Suppressor macrophage treated with lipopolysaccharide for 1 hour (primary cell): ENCODE data around the gene OGN.
A peak's percentile ranks its signal among the peaks of the same experiment; 100 is the strongest.

Experiments used
- DNase-seq, 3 donors: peaks; one replicate each; pipeline ENCODE4 v3.0.0-alpha.2; 2020 to 2022

The OGN gene, protein sequence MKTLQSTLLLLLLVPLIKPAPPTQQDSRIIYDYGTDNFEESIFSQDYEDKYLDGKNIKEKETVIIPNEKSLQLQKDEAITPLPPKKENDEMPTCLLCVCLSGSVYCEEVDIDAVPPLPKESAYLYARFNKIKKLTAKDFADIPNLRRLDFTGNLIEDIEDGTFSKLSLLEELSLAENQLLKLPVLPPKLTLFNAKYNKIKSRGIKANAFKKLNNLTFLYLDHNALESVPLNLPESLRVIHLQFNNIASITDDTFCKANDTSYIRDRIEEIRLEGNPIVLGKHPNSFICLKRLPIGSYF

DNA sequence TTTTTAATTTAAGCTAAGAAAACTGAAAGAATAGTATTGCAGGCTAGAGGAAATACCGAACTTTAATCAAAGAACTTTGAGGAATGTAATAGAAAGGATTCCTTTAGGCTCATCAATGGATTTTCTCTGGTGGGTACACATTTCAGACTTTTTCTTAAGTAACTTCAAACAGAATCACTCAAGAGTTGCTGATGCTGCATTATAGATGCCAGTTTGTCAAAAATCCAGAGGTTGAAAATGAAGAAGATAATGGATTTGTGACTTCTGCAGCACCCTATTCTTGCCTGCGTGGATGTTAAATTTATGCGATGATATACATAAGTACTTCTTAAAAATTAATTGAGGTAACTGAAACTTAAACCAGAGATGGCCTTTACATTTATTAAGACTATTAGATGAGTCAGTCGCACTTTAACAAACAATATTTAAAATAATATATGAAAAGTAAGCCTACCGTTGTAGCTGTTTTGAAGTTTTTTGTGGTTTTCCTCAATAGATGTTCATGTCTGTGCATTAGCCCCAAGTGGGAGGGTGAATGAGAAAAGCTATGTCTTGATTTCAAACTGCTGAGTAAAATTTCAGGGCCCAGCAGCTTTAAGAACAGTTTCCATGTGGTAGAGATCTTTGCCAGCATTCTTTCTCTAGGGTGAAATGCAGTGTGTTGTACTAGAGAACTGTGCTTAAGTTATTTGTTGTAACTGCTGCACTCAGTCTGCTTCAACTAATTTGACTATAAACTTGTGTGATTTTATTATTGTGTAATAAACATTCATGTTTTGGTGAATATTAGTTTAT, at the start of gene OGN:
TSS of gene OGN (minus strand) at position 537 of the 795 bp plus-strand sequence. CDS start 1,171 bp downstream, outside the sequence.
- no peak for DNase-seq

DNA sequence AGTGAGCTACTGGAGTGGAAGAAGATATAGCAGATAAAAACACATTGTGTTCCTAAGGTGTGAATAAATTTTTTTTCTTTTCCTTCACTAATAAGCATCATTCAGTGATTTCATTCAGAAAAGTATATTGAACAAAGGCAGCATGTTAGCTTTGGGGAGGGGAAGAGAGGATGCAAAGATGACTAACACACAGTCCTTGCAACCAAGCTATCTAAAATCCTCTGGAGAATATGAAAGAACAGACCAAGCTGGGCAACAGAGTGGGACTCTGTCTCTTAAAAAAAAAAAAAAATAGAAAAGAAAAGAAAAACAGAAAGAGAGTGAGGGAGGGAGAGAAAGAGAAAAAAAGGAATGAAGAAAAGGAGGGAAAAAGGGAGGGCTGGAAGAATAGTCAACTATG, 42.2 kb upstream of the OGN start:
- no peak for DNase-seq

DNA sequence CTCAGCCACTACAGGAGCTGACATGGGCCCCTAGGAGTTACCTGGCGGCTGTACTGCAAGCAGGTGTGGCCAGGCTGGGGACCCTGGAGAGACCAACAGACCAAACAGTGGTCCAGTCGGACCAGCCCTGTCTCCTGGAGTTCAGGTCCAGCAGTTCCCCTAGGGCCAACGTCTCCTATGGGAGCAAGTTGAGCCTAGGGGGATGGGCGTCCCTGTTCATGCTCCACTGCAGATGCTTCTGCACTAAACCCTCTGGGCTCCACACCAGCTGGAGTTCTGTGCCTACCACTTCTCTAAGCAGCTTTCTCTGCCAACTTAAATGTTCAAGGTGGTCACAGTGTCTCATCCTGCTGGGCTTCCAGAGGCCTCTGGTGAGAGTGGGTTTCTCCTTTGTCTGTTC, 40.5 kb upstream of the OGN start:
- DNase-seq, result no peak

DNA sequence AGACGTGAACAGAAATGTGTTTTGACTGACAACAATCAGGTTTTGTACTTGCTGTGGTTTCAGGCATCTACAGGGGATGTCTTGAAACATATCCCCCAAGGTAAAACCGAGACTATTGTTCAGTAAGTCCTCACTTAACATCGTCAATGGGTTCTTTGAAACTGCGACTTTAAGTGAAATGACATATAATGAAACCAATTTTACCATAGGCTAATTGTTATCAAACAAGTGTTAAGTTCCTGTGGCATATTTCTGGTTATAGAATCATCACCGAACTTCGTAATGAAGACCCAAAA, 36.3 kb upstream of the OGN start:
- no peak for DNase-seq

DNA sequence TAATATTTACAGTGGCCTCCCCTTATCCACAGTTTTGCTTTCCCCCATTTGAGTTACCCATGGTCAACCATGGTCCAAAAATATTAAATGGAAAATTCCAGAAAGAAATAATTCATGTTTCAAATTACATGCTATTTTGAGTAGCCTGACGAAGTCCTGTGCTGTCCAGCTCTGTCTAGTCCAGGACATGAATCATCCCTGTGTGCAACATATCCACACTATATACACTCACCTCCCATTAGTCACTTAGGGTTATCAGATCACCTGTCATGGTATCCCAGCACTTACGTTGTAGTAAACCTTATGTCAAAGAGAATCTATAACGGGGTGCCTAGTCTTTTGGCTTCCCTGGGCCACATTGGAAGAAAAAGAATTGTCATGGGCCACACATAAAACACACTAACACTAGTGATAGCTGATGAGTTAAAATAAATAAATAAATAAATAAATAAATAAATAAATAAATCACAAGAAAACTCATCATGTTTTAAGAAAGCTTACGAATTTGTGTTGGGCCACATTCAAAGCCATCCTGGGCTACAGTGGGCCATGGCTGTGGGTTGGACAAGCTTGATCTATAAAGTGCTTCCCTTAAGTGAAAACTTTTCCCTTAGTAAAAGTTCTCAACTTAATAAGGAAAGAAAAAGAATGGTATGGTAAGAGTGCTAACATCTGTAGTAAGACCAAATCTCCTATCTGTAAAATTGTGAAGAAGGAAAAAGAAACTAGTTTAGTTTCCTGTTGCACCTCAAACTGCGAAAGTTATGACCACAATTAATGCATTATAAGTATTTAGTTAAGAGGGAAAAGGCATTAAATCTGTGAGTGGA, 35.8 kb upstream of the OGN start:
- DNase-seq, result no peak

DNA sequence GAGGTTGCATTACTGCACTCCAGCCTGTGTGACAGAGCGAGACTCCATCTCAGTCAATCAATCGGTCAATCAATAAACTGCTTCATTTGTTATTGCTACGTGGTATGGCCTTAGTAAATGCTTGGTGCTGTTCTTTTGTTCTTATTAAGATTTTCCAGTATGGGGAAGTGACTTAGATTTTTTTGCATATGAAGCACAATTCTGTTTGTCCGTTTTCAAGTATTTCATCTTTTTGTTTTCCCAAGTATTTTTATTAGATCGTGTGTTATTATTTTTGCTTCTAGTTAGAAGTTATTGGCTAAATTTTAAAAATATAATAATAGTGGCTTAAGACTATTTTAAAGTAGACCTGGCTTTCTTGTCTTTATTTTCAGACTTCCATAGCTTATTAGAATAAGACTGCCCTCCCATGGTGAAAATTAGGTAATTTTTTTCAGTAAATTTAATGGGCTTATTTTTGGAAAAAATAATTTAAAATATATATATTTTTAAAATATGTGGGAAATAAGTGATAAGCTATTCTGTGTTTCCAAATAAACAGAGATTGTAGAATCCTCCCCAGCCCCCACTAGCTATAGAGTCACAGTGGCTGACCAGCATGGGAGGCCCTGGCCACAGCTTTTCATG, 34.6 kb upstream of the OGN start:
- DNase-seq, result peak; percentile 22 to 58 (median 49)

DNA sequence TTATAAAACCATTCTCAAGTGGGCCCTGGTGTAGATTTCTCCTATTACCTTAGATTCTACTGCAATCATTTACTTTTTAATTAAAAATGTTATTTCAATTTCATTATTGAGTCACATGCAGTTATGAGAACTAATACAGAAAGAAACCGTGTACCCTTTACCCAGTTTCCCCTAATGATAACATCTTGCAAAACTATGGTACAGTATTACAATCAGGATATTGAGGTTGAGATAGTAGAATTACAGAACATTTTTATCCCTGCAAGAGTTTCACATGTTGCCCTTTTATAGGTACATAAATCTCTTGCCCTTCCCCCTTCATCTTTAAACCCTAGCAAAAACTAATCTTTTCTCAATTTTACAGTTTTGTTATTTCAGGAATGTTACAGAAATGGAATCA, 30.9 kb upstream of the OGN start:
- DNase-seq, result no peak

DNA sequence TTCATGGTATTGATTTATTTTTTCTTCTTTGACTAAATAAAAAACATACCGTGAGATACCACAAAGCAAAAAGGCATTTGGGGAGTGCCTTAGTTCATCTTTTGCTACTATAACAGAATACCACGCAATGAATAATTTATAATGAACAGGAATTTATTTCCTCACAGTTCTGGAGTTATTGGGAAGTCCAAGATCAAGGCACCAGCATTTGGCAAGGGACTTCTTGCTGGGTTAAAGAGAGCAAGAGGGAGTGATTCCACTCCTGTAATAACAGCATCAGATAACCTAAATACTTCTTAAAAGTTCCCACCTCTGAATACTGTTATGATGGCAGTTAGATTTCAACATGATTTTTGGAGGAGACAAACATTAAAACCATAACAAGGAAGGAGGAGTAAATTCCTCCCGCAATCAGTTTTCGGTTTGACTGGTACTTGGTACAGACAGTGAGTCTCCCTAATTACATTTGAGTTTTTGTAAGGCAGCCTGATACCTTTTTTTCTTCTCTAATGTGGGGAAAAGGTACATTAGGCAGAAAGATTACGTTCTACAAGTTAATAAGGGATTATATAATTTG, 28.7 kb upstream of the OGN start:
- DNase-seq, result no peak

DNA sequence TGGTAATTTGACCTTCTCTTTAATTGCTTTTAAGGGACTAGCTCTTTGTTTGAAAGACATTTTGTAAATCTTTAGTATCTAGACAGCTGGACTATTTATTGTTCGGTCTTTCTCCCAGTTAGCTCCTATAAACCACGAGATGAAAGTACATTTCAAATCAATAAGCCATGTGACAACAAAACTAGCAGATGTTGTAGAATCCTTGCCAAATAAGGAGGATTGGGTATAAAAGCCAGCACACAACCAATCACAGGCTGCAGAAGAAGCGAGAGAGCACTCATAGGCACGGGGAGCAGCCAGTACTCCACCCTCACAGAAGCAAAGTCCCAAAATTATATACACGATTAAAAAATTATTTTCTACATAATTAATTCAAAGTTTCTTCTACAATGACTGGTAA, 28.0 kb upstream of the OGN start:
- no peak for DNase-seq

DNA sequence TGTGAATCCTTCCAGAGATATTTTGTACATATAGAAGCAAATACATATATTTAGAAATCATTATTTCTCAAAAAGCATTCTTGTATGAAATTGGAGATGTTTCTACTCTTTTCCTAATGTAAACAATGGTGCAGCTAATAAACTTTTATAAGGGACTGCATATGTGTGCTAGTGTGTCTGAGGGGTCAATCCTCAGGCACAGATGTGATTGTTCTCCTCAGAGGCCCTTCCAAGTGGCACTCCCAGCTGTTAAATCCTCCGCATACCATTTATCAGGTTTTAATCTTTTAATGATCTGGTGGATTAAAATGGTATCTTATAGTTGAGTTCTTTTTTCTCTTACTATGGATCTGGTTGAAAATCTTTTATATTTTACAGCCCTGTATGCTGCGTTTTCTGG, 25.5 kb upstream of the OGN start:
- no peak for DNase-seq

DNA sequence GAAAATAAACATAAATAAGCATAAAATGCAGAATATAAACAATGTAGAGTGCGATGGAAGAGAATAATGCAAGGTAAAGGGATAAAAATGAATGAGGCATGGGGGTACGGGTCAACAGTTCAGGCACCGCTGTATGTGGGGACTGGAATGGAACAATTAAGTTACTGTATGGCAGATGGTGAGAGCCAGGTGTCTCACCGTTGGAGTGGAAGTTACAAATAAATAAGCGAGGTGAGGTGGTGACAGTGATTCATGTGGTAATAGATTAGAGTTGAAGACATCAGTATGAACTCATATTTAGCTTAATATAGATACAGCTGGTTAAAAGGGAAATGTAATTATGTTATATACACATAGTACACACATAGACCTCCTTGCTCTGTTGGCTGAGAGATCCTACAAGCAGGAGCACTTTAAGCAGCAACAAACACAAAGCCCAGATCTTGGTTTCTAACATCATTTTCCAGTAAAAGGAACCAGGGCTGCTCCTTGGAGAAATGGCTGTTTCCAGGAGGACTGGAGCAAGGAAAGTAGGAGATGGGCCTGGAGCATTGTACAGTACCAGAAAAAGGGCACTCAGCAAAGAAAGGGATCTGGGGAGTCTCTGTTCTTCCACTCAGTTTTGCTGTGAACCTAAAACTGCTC, 22.2 kb upstream of the OGN start:
- DNase-seq, result no peak

DNA sequence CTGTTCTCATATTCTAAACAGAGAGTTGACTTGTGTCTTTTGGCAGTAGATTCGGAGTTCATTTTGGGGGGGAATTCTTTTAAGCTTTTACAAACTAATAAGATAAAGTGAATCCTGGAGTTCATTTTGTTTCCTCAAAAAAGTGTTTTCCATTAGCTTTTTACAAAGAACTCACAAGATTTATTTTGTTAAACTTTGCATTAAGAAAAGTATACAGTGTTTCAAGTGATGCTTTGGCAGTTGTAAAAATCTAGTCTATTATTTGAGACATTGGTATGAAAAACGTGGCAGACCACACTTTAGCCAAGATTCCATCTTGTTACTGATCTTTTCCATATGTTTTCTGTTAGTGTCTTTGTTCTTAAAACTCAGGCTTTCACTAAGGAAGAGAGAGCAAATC, 21.1 kb upstream of the OGN start:
- DNase-seq, result no peak

DNA sequence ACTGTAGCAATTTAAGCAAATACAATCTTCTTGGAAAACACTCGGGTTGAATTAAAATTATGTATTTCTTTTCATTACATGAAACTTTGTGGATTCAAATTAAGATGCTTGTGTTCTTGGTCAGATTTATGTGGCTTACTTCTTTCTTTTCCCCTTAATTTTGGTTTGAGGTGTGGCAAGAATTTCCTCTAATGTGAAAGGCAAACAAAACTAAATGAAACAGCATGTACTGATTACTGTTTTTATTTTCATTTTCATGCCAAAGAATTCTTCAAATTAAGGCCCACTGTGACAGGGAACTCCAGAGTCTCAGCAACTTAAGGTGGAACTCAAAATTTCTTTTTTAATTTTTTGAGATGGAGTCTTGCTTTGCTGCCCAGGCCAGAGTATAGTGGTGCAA, 20.0 kb upstream of the OGN start, which contains the start of gene OMD:
TSS of gene OMD (minus strand) at position 132 of the 400 bp plus-strand sequence. CDS start 6,913 bp downstream, outside the sequence.
- no peak for DNase-seq

DNA sequence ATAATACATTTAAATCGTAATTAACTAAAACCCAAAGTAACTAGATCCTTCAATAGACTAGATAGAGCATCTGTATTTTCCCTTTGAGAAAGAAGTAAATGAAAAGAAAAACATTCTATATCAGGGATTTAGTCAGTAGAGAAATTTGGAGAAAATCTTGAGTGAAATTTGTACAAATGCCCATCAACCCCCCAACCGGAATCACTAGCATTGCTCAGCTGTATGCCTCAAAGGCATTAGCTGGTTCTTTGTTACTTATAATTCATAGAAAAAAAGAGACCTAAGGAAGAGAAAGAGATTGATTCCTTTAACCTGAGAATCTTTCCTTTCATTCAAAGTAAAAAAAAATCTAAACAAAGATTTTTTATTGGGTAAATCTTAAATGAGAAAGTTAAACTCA, 19.2 kb upstream of the OGN start:
- DNase-seq, result no peak

DNA sequence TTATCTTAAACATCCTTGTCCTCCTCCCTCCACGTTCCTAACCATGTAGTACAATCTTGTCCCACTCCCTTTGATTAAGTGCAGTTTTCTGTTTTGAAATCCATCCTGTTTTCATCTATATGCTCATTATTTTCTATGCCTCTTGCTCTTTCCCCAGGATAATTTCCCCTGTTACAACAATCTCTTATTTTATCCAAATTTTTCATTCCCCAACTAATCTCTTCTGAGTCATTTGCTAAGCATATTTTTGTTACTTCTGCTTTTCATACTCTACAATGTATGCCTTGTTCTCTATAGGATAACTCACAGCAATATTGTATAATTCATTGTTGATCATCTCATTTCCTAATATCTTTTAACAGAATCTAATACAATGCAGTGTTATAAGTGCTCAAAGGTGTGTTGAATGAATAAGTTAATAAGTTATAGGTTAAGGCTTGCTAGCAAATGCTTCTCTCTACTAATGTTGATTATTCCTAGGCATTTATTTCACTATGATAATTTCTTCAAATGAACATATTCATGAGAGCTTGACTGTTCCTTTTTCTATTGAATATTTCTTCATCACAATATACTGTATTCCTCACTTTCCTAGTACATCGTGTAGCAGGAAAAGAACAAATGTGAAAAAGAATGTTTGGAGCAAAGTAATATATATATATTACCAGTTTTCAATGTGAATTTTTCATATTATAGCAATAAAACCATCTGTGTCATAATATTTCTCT, 18.4 kb upstream of the OGN start:
- peak; percentile 14 to 67 (median 62) for DNase-seq

DNA sequence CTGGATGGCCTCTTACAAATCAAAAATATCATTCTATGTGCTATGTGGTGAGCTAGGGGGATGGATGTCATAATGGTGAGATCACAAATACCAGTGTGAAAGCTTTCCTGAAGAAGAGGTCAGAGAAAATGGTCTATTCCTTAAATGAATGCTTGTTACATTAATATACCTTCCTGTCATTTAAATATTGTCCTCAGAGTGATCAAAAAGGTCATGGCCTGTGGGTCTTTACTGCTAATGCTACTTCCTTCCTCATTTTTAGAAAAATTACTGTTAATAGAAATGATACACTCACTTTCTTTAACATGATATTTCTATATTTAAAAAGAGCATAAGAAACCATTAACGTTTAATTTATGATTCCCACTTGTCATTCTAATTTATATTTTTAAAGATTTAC, 10.2 kb upstream of the OGN start:
- peak in 1 of 3 donors; percentile 12 for DNase-seq

DNA sequence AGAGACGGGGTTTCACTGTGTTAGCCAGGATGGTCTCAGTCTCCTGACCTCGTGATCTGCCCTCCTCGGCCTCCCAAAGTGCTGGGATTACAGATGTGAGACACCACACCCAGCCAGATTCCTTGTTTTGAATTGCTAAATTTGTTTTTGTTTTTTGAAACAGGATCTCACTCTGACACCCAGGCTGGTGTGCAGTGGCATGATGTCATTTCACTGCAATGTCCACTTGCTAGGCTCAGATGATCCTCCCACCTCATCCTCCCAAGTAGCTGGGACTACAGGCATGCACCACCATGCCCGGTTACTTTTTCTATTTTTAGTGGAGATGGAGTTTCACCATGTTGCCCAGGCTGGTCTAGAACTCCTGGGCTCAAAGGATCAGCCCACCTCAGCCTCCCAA, 6.8 kb upstream of the OGN start:
- DNase-seq, result peak; percentile 13 to 26 (median 22)

DNA sequence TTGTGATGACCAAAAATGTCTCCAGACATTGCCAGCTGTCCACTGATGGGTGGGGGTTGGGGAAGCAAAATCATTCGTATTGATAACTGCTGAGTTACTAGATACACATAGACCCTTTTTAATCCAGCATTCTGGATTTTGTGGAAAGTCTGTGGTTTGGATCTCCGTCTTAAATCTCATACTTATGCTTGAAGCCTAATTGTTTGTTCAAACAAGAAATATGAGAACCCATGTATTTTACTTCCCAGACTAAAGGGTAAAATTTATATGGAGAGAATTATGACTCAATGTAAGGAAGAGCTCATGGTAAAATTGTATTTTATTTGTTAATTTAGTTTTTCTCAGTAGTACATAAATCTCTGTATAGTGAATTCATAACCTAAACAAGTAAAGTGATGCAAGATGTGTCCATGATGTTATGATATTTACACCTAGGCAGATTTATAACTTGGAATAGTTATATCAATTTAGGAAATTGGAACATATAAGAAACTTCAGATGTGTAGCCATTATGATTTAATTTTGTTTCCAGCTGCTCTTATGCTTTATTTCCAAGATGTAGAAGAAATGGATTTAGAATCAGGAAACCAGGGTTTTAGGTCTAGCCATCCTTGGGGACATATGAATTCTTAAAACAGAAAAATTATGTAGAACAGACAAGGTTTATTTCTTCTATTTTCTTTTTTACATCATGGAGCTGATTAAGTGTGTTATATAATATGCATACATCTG, 4.5 kb upstream of the OGN start:
- DNase-seq, result no peak

DNA sequence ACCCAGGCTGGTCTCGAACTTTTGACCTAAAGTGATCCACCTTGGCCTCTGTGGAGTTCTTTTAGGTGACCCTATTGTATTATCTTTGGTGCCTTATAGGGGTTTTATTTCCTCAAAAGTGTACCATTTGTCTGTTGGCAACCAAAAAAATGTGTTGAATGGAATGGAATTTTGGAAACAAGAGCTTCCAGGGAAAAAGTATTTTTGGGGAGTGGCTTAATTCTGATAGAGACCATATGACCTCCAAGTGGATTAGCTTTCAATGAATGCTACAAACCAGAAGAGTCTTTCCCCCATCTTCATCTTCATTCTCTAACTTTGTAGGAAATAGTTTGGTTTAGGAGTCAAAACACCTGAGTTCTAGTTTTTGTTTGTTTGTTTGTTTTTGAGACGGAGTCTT, 3.4 kb upstream of the OGN start:
- DNase-seq, result no peak

DNA sequence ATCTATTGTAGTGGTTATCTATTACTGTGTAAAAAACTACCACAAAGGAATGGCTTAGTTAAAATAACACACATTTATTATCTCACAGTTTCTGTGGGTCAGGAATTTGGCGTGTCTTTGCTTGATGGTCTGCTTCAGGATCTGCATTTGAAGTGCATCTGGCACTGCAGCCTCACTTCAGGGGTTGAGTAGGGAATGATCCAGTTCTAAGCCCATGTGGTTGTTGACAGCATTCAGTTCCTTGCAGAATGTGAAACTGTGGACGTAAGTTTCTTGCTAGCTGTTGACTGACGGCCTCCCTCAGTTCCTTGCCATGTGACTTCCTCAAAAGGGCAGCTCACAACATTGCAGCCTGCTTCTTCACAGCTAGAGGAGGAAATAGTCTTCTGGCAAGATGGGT, 2.1 kb upstream of the OGN start:
- DNase-seq, result peak; percentile 84 to 90 (median 86)

DNA sequence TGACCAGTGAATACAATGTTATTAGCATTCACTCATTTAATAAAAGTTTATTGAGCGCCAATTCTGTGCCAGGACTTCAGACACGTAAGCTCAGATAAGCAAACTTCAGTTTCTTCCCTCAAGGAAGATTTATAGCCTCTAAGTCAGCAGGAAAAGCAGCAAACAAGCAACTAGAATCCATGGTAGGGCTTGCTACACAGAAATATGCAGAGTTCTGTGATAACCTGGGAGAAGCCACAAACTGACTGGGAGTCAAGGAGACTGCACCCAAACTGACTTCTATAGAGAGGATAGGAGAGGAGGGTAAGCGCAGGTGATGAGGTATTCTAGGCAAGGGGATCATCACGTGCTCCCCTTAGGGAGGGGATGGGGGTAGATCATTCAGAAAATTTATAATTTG, 1.4 kb upstream of the OGN start:
- no peak for DNase-seq
